GM23338 (cell line): ENCODE data around the gene SPRYD7. TPM values are rescaled to one million over a fixed set of nuclear protein-coding genes. Genes with fewer than 3 reads are reported as not detected.

Experiments used
- CREB1 ChIP-seq: fragments of 250-450 bp; sonication (Bioruptor Pico); IDR thresholded peaks from 2 replicates; pipeline ENCODE4 v1.5.0; 2020; ENCODE audit warnings: low read depth, mild to moderate bottlenecking, moderate library complexity
- JUNB ChIP-seq: IDR thresholded peaks from one replicate; pipeline ENCODE4 v1.6.1; 2016; ENCODE audit warnings: antibody characterized with exemption; ENCODE audit not compliant: unreplicated experiment
- NANOG ChIP-seq: IDR thresholded peaks from 2 replicates; pipeline ENCODE4 v1.6.1; 2016; ENCODE audit warnings: antibody characterized with exemption, borderline replicate concordance
- REST ChIP-seq: IDR thresholded peaks from one replicate; pipeline ENCODE4 v1.6.1; 2018; ENCODE audit warnings: antibody characterized with exemption; ENCODE audit not compliant: unreplicated experiment
- ZNF114 ChIP-seq: fragments of 250-450 bp; sonication (Bioruptor Pico); IDR thresholded peaks from 2 replicates; pipeline ENCODE4 v1.5.0; 2020; ENCODE audit warnings: mild to moderate bottlenecking, moderate library complexity
- ZNF462 ChIP-seq: fragments of 250-450 bp; sonication (Bioruptor Pico); IDR thresholded peaks from 2 replicates; pipeline ENCODE4 v1.5.0; 2020; ENCODE audit warnings: mild to moderate bottlenecking, moderate library complexity
- polyA plus RNA-seq: library from polyadenylated mRNA; unstranded; fragments of >200 nt; fragmentation: Nextera tagmentation; extraction: Ambion mirVana; gene quantifications from 2 replicates; pipeline ENCODE4 v1.2.1, GENCODE V29; 2016
- total RNA-seq: library from RNA; depleted of rRNA; stranded (reverse); fragments of >200 nt; shearing (Covaris generic); gene quantifications from 2 replicates; pipeline ENCODE4 v1.2.3, GENCODE V29; 2014
- TF ChIP-seq, protein P1 (sequence below): IDR thresholded peaks from 2 replicates; pipeline ENCODE4 v1.6.1; 2016; ENCODE audit warnings: antibody characterized with exemption

Gene SPRYD7
- total and polyA plus RNA-seq, 2 experiments from 2014 or later = 2.9 to 7.4 TPM

DNA sequence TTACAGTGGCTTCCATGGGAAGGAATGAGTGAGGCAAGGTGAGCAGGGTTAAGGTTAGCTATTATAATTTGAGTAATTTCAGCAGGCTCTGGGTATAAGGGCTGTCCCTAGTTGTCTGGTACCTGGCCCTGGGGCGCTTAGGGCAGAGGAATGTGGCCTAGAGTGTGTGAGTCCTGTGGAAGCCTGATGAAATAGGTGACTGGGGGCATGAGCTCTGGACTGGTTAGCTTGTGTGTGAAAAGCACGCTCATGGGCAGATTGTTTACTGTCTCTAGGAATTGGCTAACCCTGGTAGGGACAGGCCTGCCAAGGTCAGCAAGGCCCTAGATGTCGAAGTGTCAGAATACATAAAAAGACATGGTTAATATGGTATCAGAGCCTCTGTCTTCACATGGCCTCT lies 42.5 kb downstream of the SPRYD7 start (continued):
- no peak for TF ChIP-seq ZNF462 (CRISPR knock-in tag)
- no peak for TF ChIP-seq CREB1 (CRISPR knock-in tag)
- TF ChIP-seq JUNB = no peak
- TF ChIP-seq ZNF114 (CRISPR knock-in tag) = no peak
- no peak for TF ChIP-seq NANOG
- TF ChIP-seq, protein P1, sequence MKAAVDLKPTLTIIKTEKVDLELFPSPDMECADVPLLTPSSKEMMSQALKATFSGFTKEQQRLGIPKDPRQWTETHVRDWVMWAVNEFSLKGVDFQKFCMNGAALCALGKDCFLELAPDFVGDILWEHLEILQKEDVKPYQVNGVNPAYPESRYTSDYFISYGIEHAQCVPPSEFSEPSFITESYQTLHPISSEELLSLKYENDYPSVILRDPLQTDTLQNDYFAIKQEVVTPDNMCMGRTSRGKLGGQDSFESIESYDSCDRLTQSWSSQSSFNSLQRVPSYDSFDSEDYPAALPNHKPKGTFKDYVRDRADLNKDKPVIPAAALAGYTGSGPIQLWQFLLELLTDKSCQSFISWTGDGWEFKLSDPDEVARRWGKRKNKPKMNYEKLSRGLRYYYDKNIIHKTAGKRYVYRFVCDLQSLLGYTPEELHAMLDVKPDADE = no peak
- no peak for TF ChIP-seq REST
